Measurements from ENCODE around the gene RBM33. TPM values are rescaled to one million over a fixed set of nuclear protein-coding genes. Genes with fewer than 3 reads are reported as not detected.

Gene RBM33
- total and polyA plus RNA-seq, 4 experiments from 2014 or later: 17.2 to 167 (median 113) TPM

DNA sequence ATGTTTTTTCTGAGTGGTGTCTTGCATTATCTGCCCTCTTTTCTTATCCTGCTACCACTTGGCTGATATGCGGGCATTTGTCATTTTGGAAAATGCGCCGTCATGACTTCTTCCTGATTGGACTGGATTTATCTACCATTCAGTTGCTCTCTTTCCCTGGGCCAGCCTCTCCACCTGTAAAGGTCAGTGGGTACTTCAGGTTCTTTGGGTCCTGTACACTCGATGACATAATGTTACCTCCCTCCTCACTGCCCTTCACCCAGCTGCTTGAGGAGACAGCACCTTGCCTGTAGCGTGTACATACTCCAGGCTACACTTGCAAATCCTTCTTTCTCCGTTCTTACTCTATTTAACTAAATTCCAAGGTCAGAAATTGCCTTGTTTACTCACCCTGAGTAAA is 83.7 kb downstream of the RBM33 start:
- peaks cover 36 to 70% of the 10 kb centered on the region in 2 donors for H3K36me3 Mint-ChIP-seq

DNA sequence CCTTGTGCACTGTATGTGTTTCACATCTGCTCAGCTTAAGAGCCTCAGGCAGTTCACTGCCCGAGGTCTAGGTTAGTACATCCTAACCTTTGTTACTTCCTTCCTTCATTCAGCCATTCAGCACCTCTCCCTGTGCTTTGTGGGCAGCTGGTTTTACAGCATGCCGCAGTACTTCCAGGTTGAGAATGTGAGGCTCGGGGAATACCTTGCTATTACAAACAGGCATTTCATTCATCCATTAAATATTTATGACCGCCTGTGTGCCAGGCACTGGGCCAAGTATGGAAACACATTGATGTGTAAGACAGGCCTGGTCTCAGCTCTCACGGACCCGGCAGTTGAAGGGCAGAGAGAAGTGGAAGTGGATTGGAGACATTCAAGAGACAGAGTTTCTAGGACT is 85.4 kb downstream of the RBM33 start:
- H3K27ac ChIP-seq (ENCODE audit: low read depth, low read length): no peak overlapping the region
- Mint-ChIP-seq H3K4me3 (no peak overlapping the region), H3K4me1 (peaks cover 35 to 66% (median 46%) of the 10 kb centered on the region in 4 donors), H3K9me3 (no peaks in the 10 kb centered on the region), H3K36me3 (peaks cover 31 to 74% of the 10 kb centered on the region in 2 donors), H3K27ac (peak overlapping the region in 5 of 7 donors; percentile 19 to 75 (median 30)), H3K27me3 (no peaks in the 10 kb centered on the region)
- intact Hi-C loops (cut with micrococcal nuclease): no loop called here
- H3K4me1 ChIP-seq (ENCODE audit: insufficient read depth, low read length): peaks cover 10% of the 10 kb centered on the region
- no peak for DNase-seq
- no peak overlapping the region for H3K4me3 ChIP-seq (ENCODE audit: low read length in 2 of 2)
- H3K36me3 ChIP-seq (ENCODE audit: insufficient read depth, low read length): peaks cover 44% of the 10 kb centered on the region
- no peaks in the 10 kb centered on the region for H3K27me3 ChIP-seq (ENCODE audit: insufficient read depth, low read length)
- ChIA-PET CTCF (ENCODE audit: partially characterized antibody) (interaction anchor here (1.4 to 1.6 kb wide), 2 partner anchors 8 to 131 kb away, joined by 3 to 7 read pairs; no protein-coding TSS in a partner anchor), POLR2A (ENCODE audit: partially characterized antibody) (no interaction called here)
- H3K9me3 ChIP-seq (ENCODE audit: control insufficient read depth in 1 of 2, low read length in 2 of 2): no peaks in the 10 kb centered on the region

More for the DNA sequence above, 83.7 kb downstream of the RBM33 start:
- CTCF ChIA-PET (ENCODE audit: partially characterized antibody): interaction anchor here (1.4 to 1.6 kb wide), 2 partner anchors 39 to 129 kb away, joined by 3 to 9 read pairs; no protein-coding TSS in a partner anchor
- peak overlapping the region in 4 of 7 donors; percentile 3 to 53 (median 35) for H3K27ac Mint-ChIP-seq
- no peaks in the 10 kb centered on the region for H3K27me3 ChIP-seq (ENCODE audit: insufficient read depth, low read length)
- intact Hi-C loops (cut with micrococcal nuclease): no loop called here
- no peaks in the 10 kb centered on the region for H3K27me3 Mint-ChIP-seq
- no peaks in the 10 kb centered on the region for H3K9me3 Mint-ChIP-seq
- H3K4me1 Mint-ChIP-seq: peaks cover 27 to 56% (median 37%) of the 10 kb centered on the region in 4 donors
- no peak for DNase-seq
- H3K4me3 ChIP-seq (ENCODE audit: low read length in 2 of 2): no peak overlapping the region
- no peak overlapping the region for H3K4me3 Mint-ChIP-seq
- POLR2A ChIA-PET (ENCODE audit: partially characterized antibody): interaction anchor here (1.2 kb wide), 1 partner anchor 12 kb away, joined by 3 read pairs; no protein-coding TSS in a partner anchor
- no peaks in the 10 kb centered on the region for H3K9me3 ChIP-seq (ENCODE audit: control insufficient read depth in 1 of 2, low read length in 2 of 2)
- peaks cover 52% of the 10 kb centered on the region for H3K36me3 ChIP-seq (ENCODE audit: insufficient read depth, low read length)
- no peaks in the 10 kb centered on the region for H3K4me1 ChIP-seq (ENCODE audit: insufficient read depth, low read length)
- H3K27ac ChIP-seq (ENCODE audit: low read depth, low read length): no peak overlapping the region

DNA sequence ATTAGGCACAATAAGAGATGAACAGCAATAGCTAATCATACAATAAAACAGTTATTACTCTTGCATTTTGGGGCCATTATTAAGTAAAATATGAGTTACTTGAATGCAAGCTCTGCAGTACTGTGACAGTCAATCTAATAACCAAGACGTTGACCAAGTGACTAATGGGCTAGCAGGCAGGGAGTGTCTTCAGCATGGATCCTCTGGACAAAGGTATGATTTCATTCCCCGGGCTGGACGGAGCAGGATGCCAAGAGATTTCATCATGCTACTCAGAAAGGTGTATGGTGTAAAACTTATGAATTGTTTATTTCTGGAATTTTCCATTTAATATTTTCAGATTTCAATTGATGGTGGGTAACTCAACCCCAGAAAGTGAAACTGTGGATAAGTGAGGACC is 86.9 kb downstream of the RBM33 start:
- no peaks in the 10 kb centered on the region for H3K9me3 ChIP-seq (ENCODE audit: control insufficient read depth in 1 of 2, low read length in 2 of 2)
- intact Hi-C loops (cut with micrococcal nuclease): no loop called here
- H3K36me3 Mint-ChIP-seq: peaks cover 34 to 79% of the 10 kb centered on the region in 2 donors
- H3K4me3 ChIP-seq (ENCODE audit: low read length in 2 of 2): no peak overlapping the region
- no peaks in the 10 kb centered on the region for H3K9me3 Mint-ChIP-seq
- H3K27me3 ChIP-seq (ENCODE audit: insufficient read depth, low read length): no peaks in the 10 kb centered on the region
- no peaks in the 10 kb centered on the region for H3K27me3 Mint-ChIP-seq
- H3K27ac Mint-ChIP-seq: peak overlapping the region in 4 of 7 donors; percentile 44 to 85 (median 62)
- CTCF ChIA-PET (ENCODE audit: partially characterized antibody): interaction anchor here (1.4 to 1.8 kb wide), 2 partner anchors 133 to 804 kb away, joined by 4 to 7 read pairs; no protein-coding TSS in a partner anchor
- H3K36me3 ChIP-seq (ENCODE audit: insufficient read depth, low read length): peaks cover 40% of the 10 kb centered on the region
- DNase-seq: no peak
- no peak overlapping the region for H3K4me3 Mint-ChIP-seq
- POLR2A ChIA-PET (ENCODE audit: partially characterized antibody): no interaction called here
- H3K27ac ChIP-seq (ENCODE audit: low read depth, low read length): no peak overlapping the region
- H3K4me1 Mint-ChIP-seq: peaks cover 36 to 76% (median 50%) of the 10 kb centered on the region in 4 donors
- H3K4me1 ChIP-seq (ENCODE audit: insufficient read depth, low read length): peaks cover 10% of the 10 kb centered on the region

DNA sequence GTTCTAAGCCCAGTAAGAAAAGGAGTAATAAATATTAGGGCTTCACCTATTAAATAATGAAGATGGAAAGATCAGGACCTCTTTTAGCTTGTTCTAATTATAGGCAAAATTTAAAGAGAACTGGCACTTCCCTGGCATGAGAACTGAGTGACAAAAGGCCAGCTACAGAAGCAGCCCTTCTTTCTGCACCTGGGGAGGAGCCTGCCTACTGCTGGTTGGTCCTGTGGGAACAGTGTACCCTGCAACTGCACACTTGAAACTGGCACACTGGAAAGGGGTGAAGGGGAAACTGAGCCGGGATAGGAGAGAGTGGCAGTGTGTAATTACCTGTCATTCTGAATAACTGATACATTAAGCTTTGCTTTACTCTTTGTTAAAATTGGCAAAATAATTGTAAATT is 87.4 kb downstream of the RBM33 start:
- intact Hi-C loops (cut with micrococcal nuclease): no loop called here
- Mint-ChIP-seq H3K36me3 (peaks cover 34 to 79% of the 10 kb centered on the region in 2 donors), H3K27me3 (no peaks in the 10 kb centered on the region), H3K4me1 (peaks cover 36 to 77% (median 50%) of the 10 kb centered on the region in 4 donors), H3K9me3 (no peaks in the 10 kb centered on the region), H3K27ac (peak overlapping the region in 4 of 7 donors; percentile 36 to 61 (median 41)), H3K4me3 (no peak overlapping the region)
- Histone ChIP-seq H3K4me1 (ENCODE audit: insufficient read depth, low read length) (peaks cover 10% of the 10 kb centered on the region), H3K27ac (ENCODE audit: low read depth, low read length) (no peak overlapping the region), H3K4me3 (ENCODE audit: low read length in 2 of 2) (no peak overlapping the region), H3K27me3 (ENCODE audit: insufficient read depth, low read length) (no peaks in the 10 kb centered on the region), H3K36me3 (ENCODE audit: insufficient read depth, low read length) (peaks cover 44% of the 10 kb centered on the region), H3K9me3 (ENCODE audit: control insufficient read depth in 1 of 2, low read length in 2 of 2) (no peaks in the 10 kb centered on the region)
- no peak for DNase-seq
- CTCF ChIA-PET (ENCODE audit: partially characterized antibody): interaction anchor here (1.0 to 1.8 kb wide), 2 partner anchors 133 to 805 kb away, joined by 4 read pairs; no protein-coding TSS in a partner anchor
- POLR2A ChIA-PET (ENCODE audit: partially characterized antibody): no interaction called here

DNA sequence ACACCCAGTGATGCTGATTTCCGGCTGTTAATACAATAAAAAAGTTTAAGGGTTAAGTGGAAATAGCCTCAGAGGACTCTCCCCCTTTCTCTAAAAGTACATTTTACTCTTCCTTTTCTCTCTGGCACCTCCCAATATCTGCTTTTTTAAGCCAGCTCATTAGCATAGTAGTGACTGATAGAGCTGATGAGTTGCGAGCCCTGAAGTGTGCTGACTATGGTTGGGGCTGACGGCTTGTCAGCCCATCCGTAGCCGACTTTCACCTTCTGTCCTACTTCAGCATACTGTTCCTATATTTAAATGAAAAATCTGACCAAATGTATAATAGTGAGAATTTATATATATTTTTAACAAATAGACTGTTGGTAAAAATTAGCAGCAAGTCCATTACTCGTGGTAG is 87.8 kb downstream of the RBM33 start:
- no peak overlapping the region for H3K4me3 ChIP-seq (ENCODE audit: low read length in 2 of 2)
- CTCF ChIA-PET (ENCODE audit: partially characterized antibody): interaction anchor here (1.0 to 1.8 kb wide), 2 partner anchors 133 to 805 kb away, joined by 4 read pairs; no protein-coding TSS in a partner anchor

DNA sequence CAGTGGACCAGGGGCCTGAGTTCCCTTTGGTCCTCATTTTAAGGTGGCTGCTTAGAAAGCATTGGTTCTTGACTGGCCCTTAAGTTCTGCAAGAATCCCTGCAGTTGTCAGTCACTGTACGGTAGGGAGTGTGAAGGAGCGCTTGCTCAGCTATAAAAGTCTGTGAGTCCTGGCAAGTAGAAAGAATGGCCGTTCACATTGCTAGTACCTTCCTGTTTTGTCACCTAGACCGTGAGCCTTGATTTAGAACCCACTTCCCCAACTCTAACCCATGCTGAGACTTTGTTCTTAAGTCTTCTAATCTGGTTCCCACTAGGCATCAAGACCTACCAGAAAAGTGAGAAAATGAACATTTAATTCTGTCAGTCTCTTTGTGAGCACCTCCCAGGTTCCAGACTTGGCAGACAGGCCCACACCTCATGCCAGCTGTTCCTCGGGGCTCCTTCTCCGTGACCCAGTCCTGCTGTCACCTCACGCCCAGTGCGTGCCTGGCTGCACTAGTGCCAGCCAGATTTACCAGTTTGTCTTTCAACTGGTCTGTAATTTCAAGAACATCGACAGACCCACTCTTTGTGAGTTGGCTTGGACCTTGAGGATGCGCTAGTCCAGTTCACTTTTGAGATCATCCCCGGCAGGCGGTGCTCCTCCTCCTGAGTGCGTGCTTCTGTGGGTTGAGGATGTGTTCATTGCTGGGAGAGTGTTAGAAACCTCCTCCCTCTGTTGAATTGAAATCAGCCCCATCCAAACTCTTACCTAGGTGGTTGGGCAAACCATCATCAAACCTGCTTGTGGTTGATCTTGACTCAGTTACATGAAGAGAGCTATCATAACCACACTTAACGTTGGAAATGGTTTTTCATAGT is 89.4 kb downstream of the RBM33 start:
- peaks cover 44 to 74% (median 55%) of the 10 kb centered on the region in 4 donors for H3K4me1 Mint-ChIP-seq
- H3K27me3 Mint-ChIP-seq: no peaks in the 10 kb centered on the region
- H3K27me3 ChIP-seq (ENCODE audit: insufficient read depth, low read length): no peaks in the 10 kb centered on the region
- intact Hi-C loops (cut with micrococcal nuclease): no loop called here
- H3K4me3 ChIP-seq (ENCODE audit: low read length in 2 of 2): no peak overlapping the region
- POLR2A ChIA-PET (ENCODE audit: partially characterized antibody): no interaction called here
- peak overlapping the region; percentile 9 to 79 (median 60) for H3K27ac Mint-ChIP-seq
- peaks cover 15% of the 10 kb centered on the region for H3K4me1 ChIP-seq (ENCODE audit: insufficient read depth, low read length)
- peaks cover 39 to 80% of the 10 kb centered on the region in 2 donors for H3K36me3 Mint-ChIP-seq
- no peaks in the 10 kb centered on the region for H3K9me3 Mint-ChIP-seq
- no peak overlapping the region for H3K4me3 Mint-ChIP-seq
- no peak overlapping the region for H3K27ac ChIP-seq (ENCODE audit: low read depth, low read length)
- DNase-seq: no peak
- H3K9me3 ChIP-seq (ENCODE audit: control insufficient read depth in 1 of 2, low read length in 2 of 2): no peaks in the 10 kb centered on the region
- CTCF ChIA-PET (ENCODE audit: partially characterized antibody): interaction anchor here (0.7 to 1.3 kb wide), 2 partner anchors 33 to 121 kb away, joined by 3 to 5 read pairs; no protein-coding TSS in a partner anchor
- peaks cover 50% of the 10 kb centered on the region for H3K36me3 ChIP-seq (ENCODE audit: insufficient read depth, low read length)

More for the DNA sequence above, 87.8 kb downstream of the RBM33 start:
- Histone ChIP-seq H3K9me3 (ENCODE audit: control insufficient read depth in 1 of 2, low read length in 2 of 2) (no peaks in the 10 kb centered on the region), H3K4me1 (ENCODE audit: insufficient read depth, low read length) (peaks cover 10% of the 10 kb centered on the region), H3K36me3 (ENCODE audit: insufficient read depth, low read length) (peaks cover 48% of the 10 kb centered on the region), H3K27ac (ENCODE audit: low read depth, low read length) (no peak overlapping the region), H3K27me3 (ENCODE audit: insufficient read depth, low read length) (no peaks in the 10 kb centered on the region)
- H3K27ac Mint-ChIP-seq: peak overlapping the region in 6 of 7 donors; percentile 36 to 69 (median 44)
- intact Hi-C loops (cut with micrococcal nuclease): no loop called here
- POLR2A ChIA-PET (ENCODE audit: partially characterized antibody): no interaction called here
- no peak overlapping the region for H3K4me3 Mint-ChIP-seq
- no peaks in the 10 kb centered on the region for H3K9me3 Mint-ChIP-seq
- no peak for DNase-seq
- peaks cover 37 to 79% of the 10 kb centered on the region in 2 donors for H3K36me3 Mint-ChIP-seq
- H3K4me1 Mint-ChIP-seq: peaks cover 40 to 77% (median 54%) of the 10 kb centered on the region in 4 donors
- no peaks in the 10 kb centered on the region for H3K27me3 Mint-ChIP-seq

DNA sequence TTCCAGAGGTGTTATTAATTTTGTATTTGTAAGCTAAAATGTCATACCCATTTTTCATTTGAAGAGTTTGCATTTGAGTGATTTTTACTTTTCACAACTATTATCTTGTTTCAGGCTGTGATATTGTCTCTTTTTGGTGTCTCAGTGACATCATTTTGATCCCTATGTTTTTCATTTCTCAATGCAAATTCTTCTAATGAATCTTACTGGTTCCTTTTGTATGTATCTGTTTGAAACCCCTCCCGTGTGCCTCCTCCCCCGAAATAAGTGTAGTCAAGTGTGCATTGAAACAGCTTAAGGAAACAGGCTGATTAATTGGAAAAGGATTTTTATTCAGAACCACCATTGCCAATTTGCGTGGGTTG is 90.0 kb downstream of the RBM33 start:
- Histone ChIP-seq H3K4me3 (ENCODE audit: low read length in 2 of 2) (no peak overlapping the region), H3K36me3 (ENCODE audit: insufficient read depth, low read length) (peaks cover 53% of the 10 kb centered on the region), H3K27ac (ENCODE audit: low read depth, low read length) (no peak overlapping the region), H3K27me3 (ENCODE audit: insufficient read depth, low read length) (no peaks in the 10 kb centered on the region), H3K9me3 (ENCODE audit: control insufficient read depth in 1 of 2, low read length in 2 of 2) (no peaks in the 10 kb centered on the region), H3K4me1 (ENCODE audit: insufficient read depth, low read length) (peaks cover 19% of the 10 kb centered on the region)
- no peaks in the 10 kb centered on the region for H3K27me3 Mint-ChIP-seq
- POLR2A ChIA-PET (ENCODE audit: partially characterized antibody): no interaction called here
- H3K36me3 Mint-ChIP-seq: peaks cover 44 to 80% of the 10 kb centered on the region in 2 donors
- no peak overlapping the region for H3K4me3 Mint-ChIP-seq
- H3K27ac Mint-ChIP-seq: peak overlapping the region in 4 of 7 donors; percentile 44 to 66 (median 56)
- no peaks in the 10 kb centered on the region for H3K9me3 Mint-ChIP-seq
- no peak for DNase-seq
- H3K4me1 Mint-ChIP-seq: peaks cover 43 to 80% (median 60%) of the 10 kb centered on the region in 4 donors
- intact Hi-C loops (cut with micrococcal nuclease): no loop called here
- CTCF ChIA-PET (ENCODE audit: partially characterized antibody): interaction anchor here (0.7 to 2.9 kb wide), 3 partner anchors 33 to 137 kb away, joined by 3 to 27 read pairs (median 5); no protein-coding TSS in a partner anchor
